HCT116 (cell line): ENCODE results near the gene CAMSAP1. TPM values are rescaled to one million over a fixed set of nuclear protein-coding genes. Genes with fewer than 3 reads are reported as not detected.

Experiments
- ATAC-seq: fragments of 200-7000 bp; cut with Tn5 transposase; 2 replicates; pipeline ENCODE4 v1.9.1; 2020; ENCODE audit warnings: mild to moderate bottlenecking, moderate library complexity
- BruUV-seq: library from RNA; stranded (reverse); fragments of 400-500 nt; replicated peaks from 2 replicates; lab custom pipeline; 2021; lab: Mats Ljungman, UMichigan
- CTCF ChIA-PET: fragments of 300-600 bp; sonication (Branson Sonifier 250); formaldehyde crosslinking; loops from one replicate; lab custom pipeline; 2021; ENCODE audit warnings: antibody characterized with exemption; lab: Charles Lee
- POLR2A ChIA-PET: fragments of 300-600, 350-600 bp; sonication (Branson Sonifier 250); formaldehyde crosslinking; loops from one replicate; lab custom pipeline; 2021; ENCODE audit warnings: antibody characterized with exemption; lab: Charles Lee
- RAD21 ChIA-PET, 2 experiments: fragments of 300-600 bp; sonication (Branson Sonifier 250); formaldehyde crosslinking; loops; one replicate each; lab custom pipeline; 2023; ENCODE audit warnings: low total read pairs in 2 of 2; ENCODE audit not compliant: uncharacterized antibody in 2 of 2, unreplicated experiment in 2 of 2, low non-redundant PET in 1 of 2; lab: Charles Lee
- DNase-seq: peaks from one replicate; pipeline ENCODE4 v3.0.0-alpha.2; 2010; ENCODE audit warnings: low read depth, low spot score
- H2AFZ ChIP-seq: fragments of 200-600 bp; shearing (Covaris generic), sonication (generic); 2 replicates; pipeline ENCODE4 v1.6.1; 2017; ENCODE audit warnings: low read depth, mixed run types, mixed read lengths, antibody characterized with exemption, low read length; ENCODE audit not compliant: poor library complexity, severe bottlenecking
- H3K27ac ChIP-seq: 2 replicates; pipeline ENCODE4 v1.5.1; 2012; ENCODE audit warnings: low read depth, low read length
- H3K27me3 ChIP-seq: fragments of 200-600 bp; sonication (generic); 2 replicates; pipeline ENCODE4 v1.6.1; 2016; ENCODE audit warnings: mixed run types, low read length, mixed read lengths; ENCODE audit not compliant: insufficient read depth
- H3K36me3 ChIP-seq, 2 experiments: fragments of 200-500 bp in 1 of 2; fragments of 200-600 bp in 1 of 2; sonication (Bioruptor generic) in 1 of 2; sonication (generic) in 1 of 2; 2 replicates each; pipeline versions ENCODE4 v1.5.1 to v1.6.1; 2014 to 2016; ENCODE audit warnings: low read length in 2 of 2, inconsistent platforms in 1 of 2, mixed read lengths in 1 of 2, mixed run types in 1 of 2; ENCODE audit not compliant: insufficient read depth in 2 of 2, control insufficient read depth in 1 of 2
- H3K4me1 ChIP-seq, 2 experiments: fragments of 200-600 bp in 1 of 2; sonication (generic) in 1 of 2; 2 replicates each; pipeline versions ENCODE4 v1.5.1 to v1.6.1; 2012 to 2017; ENCODE audit warnings: low read length in 2 of 2, inconsistent platforms in 1 of 2, mild to moderate bottlenecking in 1 of 2, mixed read lengths in 1 of 2, mixed run types in 1 of 2, moderate library complexity in 1 of 2; ENCODE audit not compliant: insufficient read depth in 2 of 2, control insufficient read depth in 1 of 2
- H3K4me2 ChIP-seq: fragments of 200-600 bp; sonication (generic); 2 replicates; pipeline ENCODE4 v1.6.1; 2017; ENCODE audit warnings: mixed run types, low read length, mixed read lengths
- H3K4me3 ChIP-seq, 2 experiments: fragments of 200-600 bp in 1 of 2; sonication (generic) in 1 of 2; replicated peaks in 1 of 2; 2 replicates each; pipeline ENCODE4 v1.5.1; 2011 to 2016; ENCODE audit warnings: low read length in 2 of 2, control low read depth in 1 of 2, low read depth in 1 of 2, mild to moderate bottlenecking in 1 of 2, mixed read lengths in 1 of 2, mixed run types in 1 of 2
- H3K79me2 ChIP-seq: fragments of 200-600 bp; sonication (generic); 2 replicates; pipeline ENCODE4 v1.6.1; 2017; ENCODE audit warnings: mild to moderate bottlenecking, mixed run types, low read length, moderate library complexity, mixed read lengths; ENCODE audit not compliant: insufficient read depth
- H3K9ac ChIP-seq: fragments of 200-600 bp; sonication (generic); 2 replicates; pipeline ENCODE4 v1.6.1; 2016; ENCODE audit warnings: low read length, mixed read lengths
- H3K9me2 ChIP-seq: fragments of 200-600 bp; sonication (generic), shearing (Covaris generic); 2 replicates; pipeline ENCODE4 v1.6.1; 2017; ENCODE audit warnings: mixed run types, mild to moderate bottlenecking, moderate library complexity; ENCODE audit not compliant: insufficient read depth
- H3K9me3 ChIP-seq, 2 experiments: fragments of 200-500 bp in 1 of 2; fragments of 200-600 bp in 1 of 2; sonication (Bioruptor generic) in 1 of 2; sonication (generic) in 1 of 2; 2 replicates each; pipeline ENCODE4 v1.6.1; 2014 to 2017; ENCODE audit warnings: low read length in 2 of 2, mixed read lengths in 2 of 2, inconsistent platforms in 1 of 2, low read depth in 1 of 2, mild to moderate bottlenecking in 1 of 2, mixed run types in 1 of 2, moderate library complexity in 1 of 2; ENCODE audit not compliant: control insufficient read depth in 1 of 2, insufficient read depth in 1 of 2
- H4K20me1 ChIP-seq: fragments of 200-600 bp; sonication (generic), shearing (Covaris generic); 2 replicates; pipeline ENCODE4 v1.6.1; 2017; ENCODE audit warnings: mixed run types, mild to moderate bottlenecking, moderate library complexity; ENCODE audit not compliant: insufficient read depth
- CEBPB ChIP-seq: IDR thresholded peaks from 2 replicates; pipeline ENCODE4 v1.6.1; 2012; ENCODE audit warnings: low read depth
- CTCF ChIP-seq, 3 experiments: fragments of 200-600 bp in 1 of 3; sonication (generic) in 1 of 3; IDR thresholded peaks in 2 of 3; conservative IDR thresholded peaks in 1 of 3; 2 replicates each; pipeline ENCODE4 v1.5.1; 2012 to 2017; ENCODE audit warnings: low read depth in 2 of 3, low read length in 2 of 3, antibody characterized with exemption in 1 of 3, borderline replicate concordance in 1 of 3, control low read depth in 1 of 3, mild to moderate bottlenecking in 1 of 3, mixed read lengths in 1 of 3, mixed run types in 1 of 3, moderate library complexity in 1 of 3; ENCODE audit not compliant: insufficient read depth in 1 of 3
- EGR1 ChIP-seq: IDR thresholded peaks from 2 replicates; pipeline ENCODE4 v1.6.1; 2012; ENCODE audit warnings: low read depth
- ELF1 ChIP-seq: IDR thresholded peaks from 2 replicates; pipeline ENCODE4 v1.6.1; 2012; ENCODE audit warnings: low read depth, borderline replicate concordance
- EZH2phosphoT487 ChIP-seq: fragments of 200-600 bp; IDR thresholded peaks from 2 replicates; pipeline ENCODE4 v1.6.1; 2018; ENCODE audit warnings: antibody characterized with exemption, borderline replicate concordance
- JUND ChIP-seq: IDR thresholded peaks from 2 replicates; pipeline ENCODE4 v1.6.1; 2012
- MAX ChIP-seq: IDR thresholded peaks from 2 replicates; pipeline ENCODE4 v1.6.1; 2012
- POLR2AphosphoS5 ChIP-seq: IDR thresholded peaks from 2 replicates; pipeline ENCODE4 v1.6.1; 2011; ENCODE audit warnings: mild to moderate bottlenecking, low read depth, low read length, moderate library complexity
- RAD21 ChIP-seq: IDR thresholded peaks from 2 replicates; pipeline ENCODE4 v1.6.1; 2012; ENCODE audit warnings: low read depth, mild to moderate bottlenecking
- SIN3A ChIP-seq: IDR thresholded peaks from 2 replicates; pipeline ENCODE4 v1.6.1; 2012; ENCODE audit warnings: low read depth
- SP1 ChIP-seq: IDR thresholded peaks from 2 replicates; pipeline ENCODE4 v1.6.1; 2012; ENCODE audit warnings: low read depth
- SRF ChIP-seq: IDR thresholded peaks from 2 replicates; pipeline ENCODE4 v1.6.1; 2012; ENCODE audit warnings: low read depth
- YY1 ChIP-seq: IDR thresholded peaks from 2 replicates; pipeline ENCODE4 v1.6.1; 2011; ENCODE audit warnings: low read length, low read depth, moderate library complexity, mild to moderate bottlenecking; ENCODE audit not compliant: insufficient replicate concordance; ENCODE audit errors: extremely low read depth
- intact Hi-C: fragments of 100-400 bp; cut with micrococcal nuclease; formaldehyde crosslinking; loops from 2 replicates; pipeline ENCODE4 v1.10.0; 2022
- total RNA-seq: library from RNA; stranded (reverse); gene quantifications from one replicate; pipeline ENCODE4 v1.2.1, GENCODE V29; 2021; ENCODE audit not compliant: unreplicated experiment
- TF ChIP-seq, protein P1 (sequence below): IDR thresholded peaks from 2 replicates; pipeline ENCODE4 v1.6.1; 2012; ENCODE audit warnings: low read depth
- TF ChIP-seq, protein P2 (sequence below): IDR thresholded peaks from 2 replicates; pipeline ENCODE4 v1.6.1; 2012

The CAMSAP1 gene
- total RNA-seq, 1 experiment from 2014 or later: 33.1 TPM

GRCh38 chr9:135811801-135812200 lies 95.5 kb downstream of the CAMSAP1 start:
- Histone ChIP-seq H3K27me3 (no peaks in the 10 kb centered on the region), H4K20me1 (no peaks in the 10 kb centered on the region), H2AFZ (no peak overlapping the region), H3K36me3 (peaks cover 34 to 42% of the 10 kb centered on the region in 2 experiments), H3K4me2 (no peak overlapping the region), H3K4me1 (no peaks in the 10 kb centered on the region), H3K27ac (no peak overlapping the region), H3K9ac (no peak overlapping the region), H3K9me2 (no peaks in the 10 kb centered on the region), H3K79me2 (no peaks in the 10 kb centered on the region), H3K9me3 (no peaks in the 10 kb centered on the region), H3K4me3 (no peak overlapping the region)
- no peak for ATAC-seq
- ChIA-PET POLR2A (no interaction called here), RAD21 (no interaction called here), CTCF (no interaction called here)
- TF ChIP-seq EZH2phosphoT487 (no peak), SP1 (no peak)
- intact Hi-C loops: no loop called here
- no peak for DNase-seq
- no TSS peak for BruUV-seq

DNA sequence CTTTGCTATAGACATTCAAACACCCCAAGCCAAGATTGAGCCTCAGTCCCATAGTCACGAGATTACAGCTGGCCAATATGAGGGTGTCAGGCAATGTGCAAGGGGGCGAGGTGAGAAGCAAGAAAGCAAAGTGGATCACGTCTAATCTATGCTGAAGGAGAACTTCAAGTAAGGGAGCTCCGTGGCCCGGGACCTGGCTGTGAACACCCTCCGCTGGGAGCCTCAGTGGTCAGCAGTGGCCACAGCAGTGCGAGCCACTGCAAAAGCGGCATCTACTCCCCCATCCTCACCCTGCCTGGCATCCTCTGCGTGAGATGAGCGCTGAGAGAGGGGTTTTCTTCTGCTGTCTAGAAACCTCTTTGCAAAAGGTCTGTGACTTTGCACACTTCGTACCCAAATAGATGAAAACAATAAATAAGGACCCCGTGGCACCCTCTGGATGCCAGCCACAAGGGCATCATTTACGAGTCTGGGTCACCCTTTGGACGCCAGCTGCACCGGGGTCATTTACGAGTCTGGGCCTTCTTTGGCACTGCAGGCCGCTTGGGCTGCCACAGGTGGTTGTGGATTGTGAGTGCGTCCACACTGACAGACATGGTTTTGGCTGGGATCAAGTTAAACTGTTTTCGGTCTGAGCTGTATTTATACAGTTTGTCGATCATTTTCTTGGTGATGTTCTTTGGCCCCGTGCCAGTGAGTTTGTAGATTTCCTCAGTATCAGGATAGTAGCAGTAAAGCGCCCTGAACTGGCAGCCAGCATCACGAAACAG lies 96.4 kb downstream of the CAMSAP1 start:
- H3K79me2 ChIP-seq: no peaks in the 10 kb centered on the region
- no peaks in the 10 kb centered on the region for H3K9me3 ChIP-seq
- no peaks in the 10 kb centered on the region for H3K4me1 ChIP-seq
- H3K9ac ChIP-seq: no peak overlapping the region
- RAD21 ChIA-PET: no interaction called here
- peaks cover 27 to 37% of the 10 kb centered on the region in 2 experiments for H3K36me3 ChIP-seq
- H3K4me3 ChIP-seq: no peak overlapping the region
- no peak overlapping the region for H3K4me2 ChIP-seq
- ATAC-seq (no peak), DNase-seq (no peak)
- H4K20me1 ChIP-seq: no peaks in the 10 kb centered on the region
- POLR2A ChIA-PET: no interaction called here
- intact Hi-C loops: no loop called here
- H2AFZ ChIP-seq: no peak overlapping the region
- CTCF ChIA-PET: no interaction called here
- no TSS peak for BruUV-seq
- H3K9me2 ChIP-seq: no peaks in the 10 kb centered on the region
- H3K27me3 ChIP-seq: no peaks in the 10 kb centered on the region
- H3K27ac ChIP-seq: no peak overlapping the region
- TF ChIP-seq CEBPB (no peak), RAD21 (no peak), CTCF (IDR thresholded peaks at IDR 0.05 in 2 of 3, conservative IDR thresholded peaks at IDR 0.05 in 1 of 3; ENCODE audit: borderline replicate concordance in 1 of 3, insufficient read depth in 1 of 3, low read depth in 2 of 3, low read length in 2 of 3) (no peak), SIN3A (no peak), ELF1 (no peak), EGR1 (no peak), MAX (no peak), YY1 (no peak), JUND (no peak), SRF (no peak), POLR2AphosphoS5 (no peak)
- TF ChIP-seq, protein P1, sequence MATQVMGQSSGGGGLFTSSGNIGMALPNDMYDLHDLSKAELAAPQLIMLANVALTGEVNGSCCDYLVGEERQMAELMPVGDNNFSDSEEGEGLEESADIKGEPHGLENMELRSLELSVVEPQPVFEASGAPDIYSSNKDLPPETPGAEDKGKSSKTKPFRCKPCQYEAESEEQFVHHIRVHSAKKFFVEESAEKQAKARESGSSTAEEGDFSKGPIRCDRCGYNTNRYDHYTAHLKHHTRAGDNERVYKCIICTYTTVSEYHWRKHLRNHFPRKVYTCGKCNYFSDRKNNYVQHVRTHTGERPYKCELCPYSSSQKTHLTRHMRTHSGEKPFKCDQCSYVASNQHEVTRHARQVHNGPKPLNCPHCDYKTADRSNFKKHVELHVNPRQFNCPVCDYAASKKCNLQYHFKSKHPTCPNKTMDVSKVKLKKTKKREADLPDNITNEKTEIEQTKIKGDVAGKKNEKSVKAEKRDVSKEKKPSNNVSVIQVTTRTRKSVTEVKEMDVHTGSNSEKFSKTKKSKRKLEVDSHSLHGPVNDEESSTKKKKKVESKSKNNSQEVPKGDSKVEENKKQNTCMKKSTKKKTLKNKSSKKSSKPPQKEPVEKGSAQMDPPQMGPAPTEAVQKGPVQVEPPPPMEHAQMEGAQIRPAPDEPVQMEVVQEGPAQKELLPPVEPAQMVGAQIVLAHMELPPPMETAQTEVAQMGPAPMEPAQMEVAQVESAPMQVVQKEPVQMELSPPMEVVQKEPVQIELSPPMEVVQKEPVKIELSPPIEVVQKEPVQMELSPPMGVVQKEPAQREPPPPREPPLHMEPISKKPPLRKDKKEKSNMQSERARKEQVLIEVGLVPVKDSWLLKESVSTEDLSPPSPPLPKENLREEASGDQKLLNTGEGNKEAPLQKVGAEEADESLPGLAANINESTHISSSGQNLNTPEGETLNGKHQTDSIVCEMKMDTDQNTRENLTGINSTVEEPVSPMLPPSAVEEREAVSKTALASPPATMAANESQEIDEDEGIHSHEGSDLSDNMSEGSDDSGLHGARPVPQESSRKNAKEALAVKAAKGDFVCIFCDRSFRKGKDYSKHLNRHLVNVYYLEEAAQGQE: no peak
- TF ChIP-seq, protein P2, sequence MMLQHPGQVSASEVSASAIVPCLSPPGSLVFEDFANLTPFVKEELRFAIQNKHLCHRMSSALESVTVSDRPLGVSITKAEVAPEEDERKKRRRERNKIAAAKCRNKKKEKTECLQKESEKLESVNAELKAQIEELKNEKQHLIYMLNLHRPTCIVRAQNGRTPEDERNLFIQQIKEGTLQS: no peak
